GM12878 (cell line): ENCODE data around the gene NCF4. TPM values are rescaled to one million over a fixed set of nuclear protein-coding genes. Genes with fewer than 3 reads are reported as not detected.

Experiments
- ATAC-seq: fragments of 200-7000 bp; cut with Tn5 transposase; 3 replicates; pipeline ENCODE4 v1.9.1; 2020; ENCODE audit warnings: mild to moderate bottlenecking, moderate library complexity
- BruUV-seq: library from RNA; stranded (reverse); fragments of 400-500 nt; replicated peaks from 2 replicates; lab custom pipeline; 2021; lab: Mats Ljungman, UMichigan
- CTCF ChIA-PET: fragments of 300-600 bp; sonication (Branson Sonifier 250); formaldehyde crosslinking; extraction: SDS; loops from one replicate; lab custom pipeline; 2021; ENCODE audit warnings: inconsistent platforms; lab: Yijun Ruan, JAX
- POLR2A ChIA-PET: fragments of 350-600 bp; formaldehyde crosslinking; extraction: SDS; loops from one replicate; lab custom pipeline; 2021; ENCODE audit warnings: inconsistent platforms; lab: Charles Lee
- RAD21 ChIA-PET: fragments of 300-600 bp; sonication (Branson Sonifier 250); formaldehyde crosslinking; loops from one replicate; lab custom pipeline; 2023; ENCODE audit warnings: antibody characterized with exemption; ENCODE audit not compliant: unreplicated experiment; lab: Charles Lee
- SMC1A ChIA-PET: fragments of 300-600 bp; sonication (Branson Sonifier 250); formaldehyde crosslinking; loops from one replicate; lab custom pipeline; 2023; ENCODE audit not compliant: unreplicated experiment, uncharacterized antibody; lab: Charles Lee
- DNase-seq: peaks from one replicate; pipeline ENCODE4 v3.0.0-alpha.2; 2011; ENCODE audit warnings: low read depth, low spot score
- FAIRE-seq: peaks from 3 replicates; lab custom pipeline; 2011; peaks lifted over from hg19 to GRCh38; lab: Jason Lieb, UNC
- H2AFZ ChIP-seq: 2 replicates; pipeline ENCODE4 v1.6.0; 2011; ENCODE audit warnings: low read depth, low read length, control low read depth; ENCODE audit not compliant: control insufficient read depth
- H3K27ac ChIP-seq: 2 replicates; pipeline ENCODE4 v1.5.1; 2011; ENCODE audit warnings: control low read depth; ENCODE audit not compliant: control insufficient read depth, insufficient read depth
- H3K27me3 ChIP-seq, 2 experiments: replicated peaks in 1 of 2; 2 replicates each; pipeline versions ENCODE4 v1.6.0 to v1.6.1; 2011; ENCODE audit warnings: low read length in 1 of 2; ENCODE audit not compliant: control insufficient read depth in 2 of 2, insufficient read depth in 2 of 2
- H3K36me3 ChIP-seq, 2 experiments: 2 replicates each; pipeline ENCODE4 v1.5.1; 2011; ENCODE audit warnings: low read length in 1 of 2; ENCODE audit not compliant: control insufficient read depth in 2 of 2, insufficient read depth in 2 of 2
- H3K4me1 ChIP-seq: 2 replicates; pipeline ENCODE4 v1.6.1; 2011; ENCODE audit warnings: mild to moderate bottlenecking, low read length, moderate library complexity, mixed read lengths; ENCODE audit not compliant: control insufficient read depth, insufficient read depth
- H3K4me2 ChIP-seq: 2 replicates; pipeline ENCODE4 v1.6.0; 2011; ENCODE audit warnings: control low read depth; ENCODE audit not compliant: control insufficient read depth, insufficient read depth
- H3K4me3 ChIP-seq: fragments of 200-600 bp; sonication (generic); 2 replicates; pipeline ENCODE4 v1.5.1; 2016
- H3K79me2 ChIP-seq: 2 replicates; pipeline ENCODE4 v1.6.0; 2011; ENCODE audit warnings: low read length; ENCODE audit not compliant: control insufficient read depth, insufficient read depth
- H3K9ac ChIP-seq: 2 replicates; pipeline ENCODE4 v1.8.0; 2011; ENCODE audit warnings: low read length, control low read depth, mixed read lengths; ENCODE audit not compliant: control insufficient read depth, insufficient read depth
- H3K9me3 ChIP-seq: replicated peaks from 3 replicates; pipeline ENCODE4 v1.5.1; 2011; ENCODE audit warnings: mild to moderate bottlenecking, low read length; ENCODE audit not compliant: control insufficient read depth, insufficient read depth
- H4K20me1 ChIP-seq: 2 replicates; pipeline ENCODE4 v1.6.0; 2011; ENCODE audit not compliant: control insufficient read depth, insufficient read depth
- MYB ChIP-seq: fragments of 150-350 bp; IDR thresholded peaks from 2 replicates; pipeline ENCODE4 v1.6.1; 2014; ENCODE audit warnings: mild to moderate bottlenecking, low read depth, low read length, borderline replicate concordance
- RFX5 ChIP-seq: IDR thresholded peaks from 2 replicates; pipeline ENCODE4 v1.6.1; 2011; ENCODE audit warnings: low read depth, low read length, improper control_type of control experiment
- SKIL ChIP-seq: fragments of 450-650 bp; IDR thresholded peaks from 2 replicates; pipeline ENCODE4 v1.6.1; 2017; ENCODE audit warnings: mild to moderate bottlenecking, low read depth, inconsistent platforms; ENCODE audit not compliant: poor library complexity, severe bottlenecking
- TAF1 ChIP-seq: IDR thresholded peaks from 2 replicates; pipeline ENCODE4 v1.6.1; 2011; ENCODE audit warnings: mild to moderate bottlenecking, low read depth, low read length, borderline replicate concordance
- USF2 ChIP-seq: IDR thresholded peaks from 2 replicates; pipeline ENCODE4 v1.6.1; 2011; ENCODE audit warnings: low read depth, low read length, improper control_type of control experiment, borderline replicate concordance
- in situ Hi-C: fragments of 300-500 bp; cut with MboI; formaldehyde crosslinking; loops from 9 replicates; pipeline ENCODE4 v1.14.3; 2018; ENCODE audit warnings: mixed read lengths
- intact Hi-C: fragments of 100-400 bp; cut with micrococcal nuclease; formaldehyde crosslinking; loops from one replicate; pipeline ENCODE4 v1.14.2; 2022; ENCODE audit not compliant: unreplicated experiment
- polyA plus RNA-seq, 11 experiments: library from polyadenylated mRNA; depleted of rRNA in 4 of 11; unstranded in 6 of 11; stranded (reverse) in 5 of 11; fragments of >200 nt; fragmentation: Nextera tagmentation in 4 of 11; fragmentation: Illumina TruSeq in 1 of 11; extraction: Ambion mirVana in 4 of 11; extraction: Trizol in 1 of 11; gene quantifications; 1 replicate in 1 of 11; 2 replicates in 10 of 11; pipeline versions ENCODE4 v1.2.1 to v1.2.3, GENCODE V29; 2011 to 2016; ENCODE audit warnings: inconsistent platforms in 2 of 11, missing spikeins in 2 of 11, low read depth in 1 of 11
- total RNA-seq, 4 experiments: library from RNA; depleted of rRNA in 3 of 4; stranded (reverse); fragments of >200 nt in 3 of 4; fragmentation: Illumina TruSeq in 1 of 4; extraction: Trizol in 1 of 4; gene quantifications; 2 replicates each; pipeline versions ENCODE4 v1.2.1 to v1.2.3, GENCODE V29; 2013 to 2021
- TF ChIP-seq, protein P1 (sequence below): IDR thresholded peaks from 2 replicates; pipeline ENCODE4 v1.6.1; 2011; ENCODE audit warnings: borderline replicate concordance, low read depth, mild to moderate bottlenecking, moderate library complexity, mixed read lengths, low read length; ENCODE audit not compliant: insufficient read depth; ENCODE audit errors: extremely low read length
- TF ChIP-seq, protein P2 (sequence below): fragments of 450-650 bp; IDR thresholded peaks from 2 replicates; pipeline ENCODE4 v1.6.1; 2018; ENCODE audit warnings: borderline replicate concordance, mild to moderate bottlenecking; ENCODE audit not compliant: partially characterized antibody
- TF ChIP-seq, protein P3 (sequence below): IDR thresholded peaks from 2 replicates; pipeline ENCODE4 v1.6.1; 2012; ENCODE audit warnings: low read depth, low read length, improper control_type of control experiment
- TF ChIP-seq, protein P4 (sequence below): fragments of 450-650 bp; IDR thresholded peaks from 2 replicates; pipeline ENCODE4 v1.6.1; 2017; ENCODE audit warnings: antibody characterized with exemption, mild to moderate bottlenecking, moderate library complexity
- TF ChIP-seq, protein P5 (sequence below): fragments of 150-350 bp; IDR thresholded peaks from 2 replicates; pipeline ENCODE4 v1.6.1; 2014; ENCODE audit warnings: mild to moderate bottlenecking, low read depth, low read length

Gene NCF4
- total and polyA plus RNA-seq, 10 of the 15 experiments (the other 5 are each of a cell fraction or from before 2014, with no cell fraction given), result 22.9 to 136 (median 72.5) TPM

DNA sequence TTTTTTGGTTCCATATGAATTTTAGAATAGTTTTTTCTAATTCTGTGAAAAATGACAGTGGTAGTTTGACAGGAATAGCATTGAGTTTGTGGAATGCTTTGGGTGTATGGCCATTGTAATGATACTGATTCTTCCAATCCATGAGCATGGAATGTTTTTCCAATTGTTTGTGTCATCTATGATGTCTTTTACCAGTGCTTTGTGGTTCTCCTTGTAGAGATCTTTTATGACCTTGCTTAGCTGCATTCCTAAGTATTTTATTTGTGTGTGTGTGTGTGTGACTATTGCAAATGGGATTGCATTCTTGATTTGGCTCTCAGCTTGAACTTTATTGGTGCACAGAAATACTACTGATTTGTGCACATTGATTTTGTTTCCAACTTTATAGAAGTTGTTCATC lies 49.7 kb downstream of the NCF4 start:
- intact Hi-C loops, result no loop called here
- FAIRE-seq, result no peak
- no peaks in the 10 kb centered on the region for H3K27me3 ChIP-seq
- H3K79me2 ChIP-seq, result peaks cover 16% of the 10 kb centered on the region
- H2AFZ ChIP-seq, result no peak overlapping the region
- in situ Hi-C loops, result no loop called here
- H3K4me3 ChIP-seq, result no peak overlapping the region
- no peak overlapping the region for H3K27ac ChIP-seq
- ChIA-PET RAD21 (no interaction called here), SMC1A (interaction anchor here (0.5 to 3.5 kb wide), 7 partner anchors 8 to 67 kb away, joined by 3 to 11 read pairs (median 3); no protein-coding TSS in a partner anchor), POLR2A (interaction anchor here (2.6 kb wide), 1 partner anchor 8 kb away, joined by 13 read pairs; no protein-coding TSS in a partner anchor), CTCF (interaction anchor here (1.2 to 4.0 kb wide), 4 partner anchors 10 to 55 kb away, joined by 4 to 21 read pairs (median 8); no protein-coding TSS in a partner anchor)
- no peak overlapping the region for H3K4me2 ChIP-seq
- DNase-seq, result no peak
- no TSS peak for BruUV-seq
- peaks cover 16% of the 10 kb centered on the region; the same call in 1 of the 2 replicates for H3K4me1 ChIP-seq
- H3K9ac ChIP-seq, result no peak overlapping the region
- H4K20me1 ChIP-seq, result no peaks in the 10 kb centered on the region
- H3K36me3 ChIP-seq, result no peaks in the 10 kb centered on the region
- H3K9me3 ChIP-seq, result no peaks in the 10 kb centered on the region
- no peak for ATAC-seq
- no peak for TF ChIP-seq RFX5
- TF ChIP-seq, protein P1, sequence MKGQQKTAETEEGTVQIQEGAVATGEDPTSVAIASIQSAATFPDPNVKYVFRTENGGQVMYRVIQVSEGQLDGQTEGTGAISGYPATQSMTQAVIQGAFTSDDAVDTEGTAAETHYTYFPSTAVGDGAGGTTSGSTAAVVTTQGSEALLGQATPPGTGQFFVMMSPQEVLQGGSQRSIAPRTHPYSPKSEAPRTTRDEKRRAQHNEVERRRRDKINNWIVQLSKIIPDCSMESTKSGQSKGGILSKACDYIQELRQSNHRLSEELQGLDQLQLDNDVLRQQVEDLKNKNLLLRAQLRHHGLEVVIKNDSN, result no peak
- TF ChIP-seq, protein P2, sequence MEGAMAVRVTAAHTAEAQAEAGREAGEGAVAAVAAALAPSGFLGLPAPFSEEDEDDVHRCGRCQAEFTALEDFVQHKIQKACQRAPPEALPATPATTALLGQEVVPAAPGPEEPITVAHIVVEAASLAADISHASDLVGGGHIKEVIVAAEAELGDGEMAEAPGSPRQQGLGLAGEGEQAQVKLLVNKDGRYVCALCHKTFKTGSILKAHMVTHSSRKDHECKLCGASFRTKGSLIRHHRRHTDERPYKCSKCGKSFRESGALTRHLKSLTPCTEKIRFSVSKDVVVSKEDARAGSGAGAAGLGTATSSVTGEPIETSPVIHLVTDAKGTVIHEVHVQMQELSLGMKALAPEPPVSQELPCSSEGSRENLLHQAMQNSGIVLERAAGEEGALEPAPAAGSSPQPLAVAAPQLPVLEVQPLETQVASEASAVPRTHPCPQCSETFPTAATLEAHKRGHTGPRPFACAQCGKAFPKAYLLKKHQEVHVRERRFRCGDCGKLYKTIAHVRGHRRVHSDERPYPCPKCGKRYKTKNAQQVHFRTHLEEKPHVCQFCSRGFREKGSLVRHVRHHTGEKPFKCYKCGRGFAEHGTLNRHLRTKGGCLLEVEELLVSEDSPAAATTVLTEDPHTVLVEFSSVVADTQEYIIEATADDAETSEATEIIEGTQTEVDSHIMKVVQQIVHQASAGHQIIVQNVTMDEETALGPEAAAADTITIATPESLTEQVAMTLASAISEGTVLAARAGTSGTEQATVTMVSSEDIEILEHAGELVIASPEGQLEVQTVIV, result no peak
- TF ChIP-seq, protein P3, sequence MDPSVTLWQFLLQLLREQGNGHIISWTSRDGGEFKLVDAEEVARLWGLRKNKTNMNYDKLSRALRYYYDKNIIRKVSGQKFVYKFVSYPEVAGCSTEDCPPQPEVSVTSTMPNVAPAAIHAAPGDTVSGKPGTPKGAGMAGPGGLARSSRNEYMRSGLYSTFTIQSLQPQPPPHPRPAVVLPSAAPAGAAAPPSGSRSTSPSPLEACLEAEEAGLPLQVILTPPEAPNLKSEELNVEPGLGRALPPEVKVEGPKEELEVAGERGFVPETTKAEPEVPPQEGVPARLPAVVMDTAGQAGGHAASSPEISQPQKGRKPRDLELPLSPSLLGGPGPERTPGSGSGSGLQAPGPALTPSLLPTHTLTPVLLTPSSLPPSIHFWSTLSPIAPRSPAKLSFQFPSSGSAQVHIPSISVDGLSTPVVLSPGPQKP, result no peak
- TF ChIP-seq, protein P4, sequence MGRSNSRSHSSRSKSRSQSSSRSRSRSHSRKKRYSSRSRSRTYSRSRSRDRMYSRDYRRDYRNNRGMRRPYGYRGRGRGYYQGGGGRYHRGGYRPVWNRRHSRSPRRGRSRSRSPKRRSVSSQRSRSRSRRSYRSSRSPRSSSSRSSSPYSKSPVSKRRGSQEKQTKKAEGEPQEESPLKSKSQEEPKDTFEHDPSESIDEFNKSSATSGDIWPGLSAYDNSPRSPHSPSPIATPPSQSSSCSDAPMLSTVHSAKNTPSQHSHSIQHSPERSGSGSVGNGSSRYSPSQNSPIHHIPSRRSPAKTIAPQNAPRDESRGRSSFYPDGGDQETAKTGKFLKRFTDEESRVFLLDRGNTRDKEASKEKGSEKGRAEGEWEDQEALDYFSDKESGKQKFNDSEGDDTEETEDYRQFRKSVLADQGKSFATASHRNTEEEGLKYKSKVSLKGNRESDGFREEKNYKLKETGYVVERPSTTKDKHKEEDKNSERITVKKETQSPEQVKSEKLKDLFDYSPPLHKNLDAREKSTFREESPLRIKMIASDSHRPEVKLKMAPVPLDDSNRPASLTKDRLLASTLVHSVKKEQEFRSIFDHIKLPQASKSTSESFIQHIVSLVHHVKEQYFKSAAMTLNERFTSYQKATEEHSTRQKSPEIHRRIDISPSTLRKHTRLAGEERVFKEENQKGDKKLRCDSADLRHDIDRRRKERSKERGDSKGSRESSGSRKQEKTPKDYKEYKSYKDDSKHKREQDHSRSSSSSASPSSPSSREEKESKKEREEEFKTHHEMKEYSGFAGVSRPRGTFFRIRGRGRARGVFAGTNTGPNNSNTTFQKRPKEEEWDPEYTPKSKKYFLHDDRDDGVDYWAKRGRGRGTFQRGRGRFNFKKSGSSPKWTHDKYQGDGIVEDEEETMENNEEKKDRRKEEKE, result no peak
- TF ChIP-seq SKIL, result no peak
- no peak for TF ChIP-seq TAF1
- TF ChIP-seq, protein P5, sequence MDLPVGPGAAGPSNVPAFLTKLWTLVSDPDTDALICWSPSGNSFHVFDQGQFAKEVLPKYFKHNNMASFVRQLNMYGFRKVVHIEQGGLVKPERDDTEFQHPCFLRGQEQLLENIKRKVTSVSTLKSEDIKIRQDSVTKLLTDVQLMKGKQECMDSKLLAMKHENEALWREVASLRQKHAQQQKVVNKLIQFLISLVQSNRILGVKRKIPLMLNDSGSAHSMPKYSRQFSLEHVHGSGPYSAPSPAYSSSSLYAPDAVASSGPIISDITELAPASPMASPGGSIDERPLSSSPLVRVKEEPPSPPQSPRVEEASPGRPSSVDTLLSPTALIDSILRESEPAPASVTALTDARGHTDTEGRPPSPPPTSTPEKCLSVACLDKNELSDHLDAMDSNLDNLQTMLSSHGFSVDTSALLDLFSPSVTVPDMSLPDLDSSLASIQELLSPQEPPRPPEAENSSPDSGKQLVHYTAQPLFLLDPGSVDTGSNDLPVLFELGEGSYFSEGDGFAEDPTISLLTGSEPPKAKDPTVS, result no peak
- TF ChIP-seq MYB, result no peak
- no peak for TF ChIP-seq USF2
